DMS53 treated with DMSO at 0.1 percent for 48 hours (cell line): ENCODE results near the gene C16orf82.
"Not testable (repeated sequence)": the region's sequence is repeated elsewhere in the genome, so short reads cannot be mapped to it uniquely, and the experiment has no call there.

Experiments
- DNase-seq: peaks from one replicate; lab custom pipeline; 2025; ENCODE audit not compliant: unreplicated experiment; lab: John Stamatoyannopoulos, UW

The C16orf82 gene

GRCh38 chr16:27086031-27086430 is 19.3 kb downstream of the C16orf82 start:
- DNase-seq, result not testable (repeated sequence)

GRCh38 chr16:27088216-27088615 is 21.5 kb downstream of the C16orf82 start:
- DNase-seq, result no peak

- no peak for DNase-seq
These were observed 29.6 kb downstream of the C16orf82 start for GRCh38 chr16:27096375-27096774.

- no peak for DNase-seq
These were observed 31.1 kb downstream of the C16orf82 start for GRCh38 chr16:27097800-27098230.

GRCh38 chr16:27098366-27099049 is 31.8 kb downstream of the C16orf82 start:
- DNase-seq, result no peak

- no peak for DNase-seq
These were observed 36.2 kb downstream of the C16orf82 start for GRCh38 chr16:27102701-27103575.

GRCh38 chr16:27103954-27104353 is 37.2 kb downstream of the C16orf82 start:
- no peak for DNase-seq

- DNase-seq, result no peak
These were observed 39.6 kb downstream of the C16orf82 start for GRCh38 chr16:27106305-27106704.

- DNase-seq, result no peak
These were observed 40.5 kb downstream of the C16orf82 start for GRCh38 chr16:27107185-27107592.

GRCh38 chr16:27108051-27108770 is 41.5 kb downstream of the C16orf82 start:
- DNase-seq, result no peak

- DNase-seq, result no peak
These were observed 42.3 kb downstream of the C16orf82 start for GRCh38 chr16:27108826-27109665.

GRCh38 chr16:27109666-27110523 is 43.2 kb downstream of the C16orf82 start:
- DNase-seq, result no peak

- DNase-seq, result no peak
These were observed 43.8 kb downstream of the C16orf82 start for GRCh38 chr16:27110524-27110896.

- no peak for DNase-seq
These were observed 44.8 kb downstream of the C16orf82 start for GRCh38 chr16:27111486-27111885.

GRCh38 chr16:27112093-27112811 is 45.5 kb downstream of the C16orf82 start:
- DNase-seq, result no peak

- no peak for DNase-seq
These were observed 46.7 kb downstream of the C16orf82 start for GRCh38 chr16:27113341-27113841.

- no peak for DNase-seq
These were observed 47.3 kb downstream of the C16orf82 start for GRCh38 chr16:27114006-27114405.

GRCh38 chr16:27118526-27118925 is 51.8 kb downstream of the C16orf82 start:
- DNase-seq, result no peak
